HepG2 (cell line): ENCODE data around the gene COL18A1. TPM values are rescaled to one million over a fixed set of nuclear protein-coding genes. Genes with fewer than 3 reads are reported as not detected.

Experiments
- BRD4 ChIP-seq: sonication (generic); formaldehyde crosslinking; IDR thresholded peaks from 2 replicates; pipeline ENCODE4 v1.4.0; 2020; ENCODE audit warnings: missing genetic modification reagents
- HDAC6 ChIP-seq: fragments of 200-600 bp; sonication (generic); IDR thresholded peaks from 2 replicates; pipeline ENCODE4 v1.7.0; 2017; ENCODE audit warnings: mild to moderate bottlenecking, antibody characterized with exemption, low read length, low read depth
- JDP2 ChIP-seq: sonication (generic); formaldehyde crosslinking; IDR thresholded peaks from 2 replicates; pipeline ENCODE4 v1.8.1; 2022; ENCODE audit warnings: missing genetic modification reagents, borderline replicate concordance
- PTBP1 ChIP-seq: fragments of 200-400 bp; formaldehyde crosslinking; IDR thresholded peaks from 2 replicates; pipeline ENCODE4 v1.6.1; 2018; ENCODE audit warnings: low read length, low read depth; ENCODE audit not compliant: poor library complexity, severe bottlenecking
- RFX3 ChIP-seq: IDR thresholded peaks from 2 replicates; pipeline ENCODE4 v1.6.1; 2016; ENCODE audit warnings: missing biosample characterization, missing genetic modification reagents
- SMAD9 ChIP-seq: sonication (generic); formaldehyde crosslinking; IDR thresholded peaks from 2 replicates; pipeline ENCODE4 v1.5.1; 2020; ENCODE audit warnings: mild to moderate bottlenecking, missing genetic modification reagents
- STAT6 ChIP-seq: sonication (generic); formaldehyde crosslinking; IDR thresholded peaks from 2 replicates; pipeline ENCODE4 v1.4.0; 2020; ENCODE audit warnings: missing genetic modification reagents, mild to moderate bottlenecking, borderline replicate concordance
- TSC22D2 ChIP-seq: sonication (generic); formaldehyde crosslinking; IDR thresholded peaks from 2 replicates; pipeline ENCODE4 v1.5.1; 2020; ENCODE audit warnings: missing genetic modification reagents, mild to moderate bottlenecking, borderline replicate concordance
- ZNF276 ChIP-seq: sonication (generic); formaldehyde crosslinking; IDR thresholded peaks from 2 replicates; pipeline ENCODE4 v1.4.0; 2020; ENCODE audit warnings: mild to moderate bottlenecking, low read depth, missing genetic modification reagents
- ZNF607 ChIP-seq: sonication (generic); formaldehyde crosslinking; IDR thresholded peaks from 2 replicates; pipeline ENCODE4 v1.5.1; 2020; ENCODE audit warnings: missing genetic modification reagents, mild to moderate bottlenecking, borderline replicate concordance
- polyA plus RNA-seq, 8 experiments: library from polyadenylated mRNA; depleted of rRNA in 3 of 8; stranded (reverse) in 7 of 8; unstranded in 1 of 8; fragments of >200 nt; fragmentation: Illumina TruSeq in 4 of 8; extraction: Trizol in 4 of 8; gene quantifications; 2 replicates each; pipeline versions ENCODE4 v1.2.1 to v1.2.3, GENCODE V29; 2011 to 2016; ENCODE audit warnings: low read depth in 4 of 8, missing spikeins in 1 of 8, mixed read lengths in 1 of 8; ENCODE audit not compliant: insufficient read depth in 1 of 8
- total RNA-seq, 5 experiments: library from RNA; depleted of rRNA; stranded (reverse); fragments of >200 nt; fragmentation: Illumina TruSeq; extraction: Trizol; gene quantifications; 2 replicates each; pipeline ENCODE4 v1.2.3, GENCODE V29; 2016; ENCODE audit warnings: low read depth in 1 of 5
- TF ChIP-seq, protein P1 (sequence below): sonication (generic); formaldehyde crosslinking; IDR thresholded peaks from 2 replicates; pipeline ENCODE4 v1.5.0; 2020; ENCODE audit warnings: mild to moderate bottlenecking, missing genetic modification reagents, borderline replicate concordance
- TF ChIP-seq, protein P2 (sequence below): sonication (generic); formaldehyde crosslinking; IDR thresholded peaks from 2 replicates; pipeline ENCODE4 v1.5.0; 2020; ENCODE audit warnings: mild to moderate bottlenecking, missing genetic modification reagents, moderate library complexity

Gene COL18A1
- total and polyA plus RNA-seq, 2 of the 13 experiments (the other 11 are each of a cell fraction or from before 2014, with no cell fraction given), result 79.0 to 102 TPM

DNA sequence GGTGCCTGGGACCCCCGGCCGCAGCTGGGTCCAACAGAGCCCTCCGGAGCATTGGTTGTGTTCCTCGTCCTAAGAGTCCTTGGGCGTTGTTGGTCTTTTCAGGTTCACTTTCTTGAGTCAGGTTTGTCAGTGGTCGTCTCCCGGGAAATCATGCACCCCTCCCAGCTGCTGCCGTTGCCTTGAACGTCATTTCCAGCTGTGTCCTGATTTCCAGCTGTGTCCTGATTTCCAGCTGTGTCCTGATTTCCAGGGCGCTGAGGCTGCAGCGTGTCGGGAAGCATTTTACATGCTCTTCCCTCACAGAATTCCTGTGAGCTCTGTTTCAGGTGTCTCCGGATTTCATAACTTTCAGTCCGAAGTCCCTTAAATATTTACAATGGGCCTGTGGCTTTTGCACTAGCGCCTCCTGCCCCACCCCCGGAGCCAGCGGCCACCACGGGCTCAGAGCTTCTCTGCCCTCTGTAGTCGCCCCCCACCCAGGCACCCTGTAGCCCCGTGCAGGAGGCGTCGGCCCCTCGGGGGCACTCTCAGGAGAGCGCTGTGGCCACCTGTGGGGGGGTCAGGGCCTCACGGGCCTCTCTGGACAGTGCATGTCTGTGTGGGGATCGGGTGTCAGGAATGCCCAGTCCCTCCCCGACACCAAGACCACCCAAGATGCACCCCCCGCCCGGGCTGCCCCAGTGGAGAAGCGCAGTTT is 66.7 kb downstream of the COL18A1 start (continued):
- peak; percentile 16; the same call in 1 of the 2 replicates for TF ChIP-seq ZNF276 (CRISPR knock-in tag)
- no peak for TF ChIP-seq SMAD9 (CRISPR knock-in tag)
- TF ChIP-seq STAT6 (CRISPR knock-in tag), result 0 out of 2 replicates have a peak, but pooled peaks have one; percentile 50
- TF ChIP-seq PTBP1, result no peak
- no peak for TF ChIP-seq JDP2 (CRISPR knock-in tag)
- TF ChIP-seq, protein P1, sequence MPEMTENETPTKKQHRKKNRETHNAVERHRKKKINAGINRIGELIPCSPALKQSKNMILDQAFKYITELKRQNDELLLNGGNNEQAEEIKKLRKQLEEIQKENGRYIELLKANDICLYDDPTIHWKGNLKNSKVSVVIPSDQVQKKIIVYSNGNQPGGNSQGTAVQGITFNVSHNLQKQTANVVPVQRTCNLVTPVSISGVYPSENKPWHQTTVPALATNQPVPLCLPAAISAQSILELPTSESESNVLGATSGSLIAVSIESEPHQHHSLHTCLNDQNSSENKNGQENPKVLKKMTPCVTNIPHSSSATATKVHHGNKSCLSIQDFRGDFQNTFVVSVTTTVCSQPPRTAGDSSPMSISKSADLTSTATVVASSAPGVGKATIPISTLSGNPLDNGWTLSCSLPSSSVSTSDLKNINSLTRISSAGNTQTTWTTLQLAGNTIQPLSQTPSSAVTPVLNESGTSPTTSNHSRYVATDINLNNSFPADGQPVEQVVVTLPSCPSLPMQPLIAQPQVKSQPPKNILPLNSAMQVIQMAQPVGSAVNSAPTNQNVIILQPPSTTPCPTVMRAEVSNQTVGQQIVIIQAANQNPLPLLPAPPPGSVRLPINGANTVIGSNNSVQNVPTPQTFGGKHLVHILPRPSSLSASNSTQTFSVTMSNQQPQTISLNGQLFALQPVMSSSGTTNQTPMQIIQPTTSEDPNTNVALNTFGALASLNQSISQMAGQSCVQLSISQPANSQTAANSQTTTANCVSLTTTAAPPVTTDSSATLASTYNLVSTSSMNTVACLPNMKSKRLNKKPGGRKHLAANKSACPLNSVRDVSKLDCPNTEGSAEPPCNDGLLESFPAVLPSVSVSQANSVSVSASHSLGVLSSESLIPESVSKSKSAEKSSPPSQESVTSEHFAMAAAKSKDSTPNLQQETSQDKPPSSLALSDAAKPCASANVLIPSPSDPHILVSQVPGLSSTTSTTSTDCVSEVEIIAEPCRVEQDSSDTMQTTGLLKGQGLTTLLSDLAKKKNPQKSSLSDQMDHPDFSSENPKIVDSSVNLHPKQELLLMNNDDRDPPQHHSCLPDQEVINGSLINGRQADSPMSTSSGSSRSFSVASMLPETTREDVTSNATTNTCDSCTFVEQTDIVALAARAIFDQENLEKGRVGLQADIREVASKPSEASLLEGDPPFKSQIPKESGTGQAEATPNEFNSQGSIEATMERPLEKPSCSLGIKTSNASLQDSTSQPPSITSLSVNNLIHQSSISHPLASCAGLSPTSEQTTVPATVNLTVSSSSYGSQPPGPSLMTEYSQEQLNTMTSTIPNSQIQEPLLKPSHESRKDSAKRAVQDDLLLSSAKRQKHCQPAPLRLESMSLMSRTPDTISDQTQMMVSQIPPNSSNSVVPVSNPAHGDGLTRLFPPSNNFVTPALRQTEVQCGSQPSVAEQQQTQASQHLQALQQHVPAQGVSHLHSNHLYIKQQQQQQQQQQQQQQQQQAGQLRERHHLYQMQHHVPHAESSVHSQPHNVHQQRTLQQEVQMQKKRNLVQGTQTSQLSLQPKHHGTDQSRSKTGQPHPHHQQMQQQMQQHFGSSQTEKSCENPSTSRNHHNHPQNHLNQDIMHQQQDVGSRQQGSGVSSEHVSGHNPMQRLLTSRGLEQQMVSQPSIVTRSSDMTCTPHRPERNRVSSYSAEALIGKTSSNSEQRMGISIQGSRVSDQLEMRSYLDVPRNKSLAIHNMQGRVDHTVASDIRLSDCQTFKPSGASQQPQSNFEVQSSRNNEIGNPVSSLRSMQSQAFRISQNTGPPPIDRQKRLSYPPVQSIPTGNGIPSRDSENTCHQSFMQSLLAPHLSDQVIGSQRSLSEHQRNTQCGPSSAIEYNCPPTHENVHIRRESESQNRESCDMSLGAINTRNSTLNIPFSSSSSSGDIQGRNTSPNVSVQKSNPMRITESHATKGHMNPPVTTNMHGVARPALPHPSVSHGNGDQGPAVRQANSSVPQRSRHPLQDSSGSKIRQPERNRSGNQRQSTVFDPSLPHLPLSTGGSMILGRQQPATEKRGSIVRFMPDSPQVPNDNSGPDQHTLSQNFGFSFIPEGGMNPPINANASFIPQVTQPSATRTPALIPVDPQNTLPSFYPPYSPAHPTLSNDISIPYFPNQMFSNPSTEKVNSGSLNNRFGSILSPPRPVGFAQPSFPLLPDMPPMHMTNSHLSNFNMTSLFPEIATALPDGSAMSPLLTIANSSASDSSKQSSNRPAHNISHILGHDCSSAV (CRISPR knock-in tag), result no peak
- TF ChIP-seq, protein P2, sequence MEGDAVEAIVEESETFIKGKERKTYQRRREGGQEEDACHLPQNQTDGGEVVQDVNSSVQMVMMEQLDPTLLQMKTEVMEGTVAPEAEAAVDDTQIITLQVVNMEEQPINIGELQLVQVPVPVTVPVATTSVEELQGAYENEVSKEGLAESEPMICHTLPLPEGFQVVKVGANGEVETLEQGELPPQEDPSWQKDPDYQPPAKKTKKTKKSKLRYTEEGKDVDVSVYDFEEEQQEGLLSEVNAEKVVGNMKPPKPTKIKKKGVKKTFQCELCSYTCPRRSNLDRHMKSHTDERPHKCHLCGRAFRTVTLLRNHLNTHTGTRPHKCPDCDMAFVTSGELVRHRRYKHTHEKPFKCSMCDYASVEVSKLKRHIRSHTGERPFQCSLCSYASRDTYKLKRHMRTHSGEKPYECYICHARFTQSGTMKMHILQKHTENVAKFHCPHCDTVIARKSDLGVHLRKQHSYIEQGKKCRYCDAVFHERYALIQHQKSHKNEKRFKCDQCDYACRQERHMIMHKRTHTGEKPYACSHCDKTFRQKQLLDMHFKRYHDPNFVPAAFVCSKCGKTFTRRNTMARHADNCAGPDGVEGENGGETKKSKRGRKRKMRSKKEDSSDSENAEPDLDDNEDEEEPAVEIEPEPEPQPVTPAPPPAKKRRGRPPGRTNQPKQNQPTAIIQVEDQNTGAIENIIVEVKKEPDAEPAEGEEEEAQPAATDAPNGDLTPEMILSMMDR (CRISPR knock-in tag), result peak; percentile 62
- no peak for TF ChIP-seq RFX3 (CRISPR knock-in tag)
- TF ChIP-seq HDAC6, result no peak
- TF ChIP-seq ZNF607 (CRISPR knock-in tag), result peak; percentile 40; the same call in 1 of the 2 replicates
- TF ChIP-seq TSC22D2 (CRISPR knock-in tag), result peak; percentile 81; the same call in 1 of the 2 replicates
- TF ChIP-seq BRD4 (CRISPR knock-in tag), result peak; percentile 83; the same call in 1 of the 2 replicates
